Activated effector memory CD4-positive, alpha-beta T cell treated with Interleukin-2 at 50 U/mL for 16 hours (primary cell): ENCODE results near the gene C20orf144.
"Not testable (repeated sequence)": the region's sequence is repeated elsewhere in the genome, so short reads cannot be mapped to it uniquely, and the experiment has no call there.

ENCODE experiments used
- DNase-seq: peaks from one replicate; pipeline ENCODE4 v3.0.0-alpha.2; 2020

The C20orf144 gene

GRCh38 chr20:33662172-33662571 lies at the start of gene C20orf144:
Gene C20orf144 (plus strand): TSS chr20:33662327. CDS start chr20:33662346, 19 bp downstream.
- DNase-seq: no peak

GRCh38 chr20:33621717-33622400 lies 40.3 kb upstream of the C20orf144 start:
- DNase-seq: no peak

GRCh38 chr20:33622705-33623365 lies 39.3 kb upstream of the C20orf144 start:
- no peak for DNase-seq

GRCh38 chr20:33624399-33624798 lies 37.7 kb upstream of the C20orf144 start:
- no peak for DNase-seq

- DNase-seq: no peak
Observed at GRCh38 chr20:33626190-33626589, 35.9 kb upstream of the C20orf144 start.

GRCh38 chr20:33627577-33628216 lies 34.4 kb upstream of the C20orf144 start:
- DNase-seq: no peak

- DNase-seq: no peak
Observed at GRCh38 chr20:33629533-33629932, 32.6 kb upstream of the C20orf144 start.

- DNase-seq: no peak
Observed at GRCh38 chr20:33629979-33630378, 32.1 kb upstream of the C20orf144 start.

GRCh38 chr20:33630507-33630906 lies 31.6 kb upstream of the C20orf144 start:
- no peak for DNase-seq

GRCh38 chr20:33631910-33632309 lies 30.2 kb upstream of the C20orf144 start:
- DNase-seq: not testable (repeated sequence)

- DNase-seq: no peak
Observed at GRCh38 chr20:33635341-33635740, 26.8 kb upstream of the C20orf144 start.

- DNase-seq: no peak
Observed at GRCh38 chr20:33636776-33637175, 25.4 kb upstream of the C20orf144 start.

GRCh38 chr20:33640287-33640686 lies 21.8 kb upstream of the C20orf144 start:
- DNase-seq: no peak

GRCh38 chr20:33644313-33645071 lies 17.6 kb upstream of the C20orf144 start:
- DNase-seq: no peak

- no peak for DNase-seq
Observed at GRCh38 chr20:33645072-33645358, 17.1 kb upstream of the C20orf144 start.

- DNase-seq: no peak
Observed at GRCh38 chr20:33645396-33645795, 16.7 kb upstream of the C20orf144 start.

- no peak for DNase-seq
Observed at GRCh38 chr20:33646191-33646590, 15.9 kb upstream of the C20orf144 start.

GRCh38 chr20:33646959-33647602 lies 15.0 kb upstream of the C20orf144 start:
- not testable (repeated sequence) for DNase-seq

GRCh38 chr20:33647603-33648395 lies 14.3 kb upstream of the C20orf144 start:
- DNase-seq: no peak

- DNase-seq: no peak
Observed at GRCh38 chr20:33648396-33649004, 13.6 kb upstream of the C20orf144 start.

GRCh38 chr20:33649201-33649681 lies 12.9 kb upstream of the C20orf144 start:
- DNase-seq: no peak
